Stimulated activated CD4-positive, alpha-beta T cell treated with anti-CD3 and anti-CD28 coated beads, Interleukin-4, amount 100 ng/mL, for 1 hour (primary cell): ENCODE data around the gene PIK3CA.

Source experiments
- DNase-seq: peaks from one replicate; pipeline ENCODE4 v3.0.0-alpha.2; 2020

The PIK3CA gene

DNA sequence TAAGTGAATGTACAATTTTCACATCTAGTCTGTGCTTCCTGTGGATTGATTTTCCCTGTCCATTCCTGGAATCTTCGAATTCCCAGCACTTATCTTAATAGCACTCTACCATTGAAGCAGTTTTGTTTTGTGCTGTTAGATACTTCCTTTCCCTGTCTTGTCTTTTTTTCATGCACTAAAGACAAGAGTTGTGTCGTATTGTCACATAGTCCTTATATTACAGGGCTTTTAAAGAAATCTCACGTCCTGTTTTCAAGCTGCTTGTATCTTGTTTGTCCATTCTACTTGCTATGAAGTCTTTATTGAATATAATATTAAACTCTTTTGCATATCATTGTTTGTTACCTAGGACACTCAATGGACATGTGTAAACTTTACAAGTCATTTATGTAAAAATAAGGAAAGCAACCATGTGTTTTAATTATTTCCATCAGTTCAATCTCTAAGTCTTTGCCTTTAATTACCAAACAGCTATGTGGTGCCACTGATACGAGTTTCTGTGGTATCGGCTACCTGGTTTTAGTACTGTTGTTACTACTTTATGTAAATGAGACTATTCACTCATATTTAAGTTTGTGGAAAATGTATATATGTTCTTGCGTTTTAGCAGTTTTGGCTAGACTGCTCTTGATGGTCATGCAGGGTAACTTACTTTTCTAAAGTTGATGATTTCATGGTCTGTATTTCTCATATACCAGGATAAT, 10.3 kb downstream of the PIK3CA start:
- DNase-seq: no peak

- DNase-seq: no peak
These were observed 15.3 kb downstream of the PIK3CA start for GRCh38 chr3:179163503-179163902.

GRCh38 chr3:179164857-179165256, 16.7 kb downstream of the PIK3CA start:
- DNase-seq: no peak

DNA sequence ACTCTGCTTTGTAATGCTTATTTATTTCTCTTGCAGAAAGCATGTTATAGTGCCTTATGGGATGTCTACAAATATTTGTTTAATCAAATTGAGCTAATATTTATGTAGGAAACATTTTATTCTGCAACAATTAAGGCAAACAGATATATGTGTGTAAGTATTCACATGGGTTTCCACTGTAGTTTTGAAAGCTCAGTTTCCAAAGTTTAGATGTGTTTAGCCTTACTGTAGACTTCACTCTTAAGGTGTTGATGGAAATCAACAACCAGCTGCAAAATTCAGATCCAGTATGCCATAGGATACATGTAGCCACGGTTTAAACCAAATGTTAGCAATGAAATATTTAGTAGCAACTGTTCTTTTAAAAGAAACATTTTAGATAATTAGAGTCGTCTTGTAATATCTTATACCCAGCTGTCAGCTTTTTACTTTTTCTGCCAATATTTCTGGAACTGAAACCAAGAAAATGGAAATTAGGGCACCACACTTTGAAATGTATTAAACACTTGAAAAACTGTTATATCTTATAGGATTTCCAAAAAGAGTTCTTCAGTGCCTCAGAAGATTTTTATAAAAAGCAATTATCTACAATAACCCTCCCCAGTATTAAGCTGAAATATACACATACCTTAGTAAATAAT, 18.5 kb downstream of the PIK3CA start:
- DNase-seq: no peak

GRCh38 chr3:179168918-179169317, 20.8 kb downstream of the PIK3CA start:
- DNase-seq: no peak

DNA sequence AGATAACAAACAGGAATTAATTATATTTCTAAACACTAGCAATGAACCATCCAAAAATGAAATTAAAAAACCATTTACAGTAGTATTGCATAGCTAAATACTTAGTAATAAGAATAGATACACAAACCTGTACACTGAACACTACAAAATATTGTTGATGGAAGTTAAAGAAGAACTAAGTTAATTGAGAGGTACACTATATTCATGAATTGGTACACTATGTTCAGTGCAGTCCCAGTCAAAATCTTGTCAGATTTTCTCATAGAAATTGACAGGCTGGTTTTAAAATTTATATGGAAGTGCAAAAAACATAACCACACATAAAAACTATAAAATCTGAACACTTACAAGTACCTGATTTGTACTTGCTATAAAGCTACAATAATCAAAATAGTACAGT, 24.4 kb downstream of the PIK3CA start:
- no peak for DNase-seq

DNA sequence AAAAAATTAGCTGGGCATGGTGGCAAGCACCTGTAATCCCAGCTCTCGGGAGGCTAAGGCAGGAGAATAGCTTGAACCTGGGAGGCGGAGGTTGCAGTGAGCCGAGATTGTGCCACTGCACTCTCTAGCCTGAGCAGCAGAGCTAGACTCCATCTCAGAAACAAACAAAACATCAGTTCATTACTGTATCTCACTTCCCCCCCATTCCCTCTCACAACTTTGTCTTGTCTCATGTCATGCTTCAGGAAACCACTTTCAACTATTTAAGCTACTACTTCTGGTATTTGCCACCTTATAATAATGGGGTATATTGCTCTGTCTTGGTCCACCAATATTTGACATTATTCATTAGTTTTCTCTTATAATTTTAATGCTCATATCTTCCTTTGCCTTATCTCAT, 26.2 kb downstream of the PIK3CA start:
- no peak for DNase-seq

DNA sequence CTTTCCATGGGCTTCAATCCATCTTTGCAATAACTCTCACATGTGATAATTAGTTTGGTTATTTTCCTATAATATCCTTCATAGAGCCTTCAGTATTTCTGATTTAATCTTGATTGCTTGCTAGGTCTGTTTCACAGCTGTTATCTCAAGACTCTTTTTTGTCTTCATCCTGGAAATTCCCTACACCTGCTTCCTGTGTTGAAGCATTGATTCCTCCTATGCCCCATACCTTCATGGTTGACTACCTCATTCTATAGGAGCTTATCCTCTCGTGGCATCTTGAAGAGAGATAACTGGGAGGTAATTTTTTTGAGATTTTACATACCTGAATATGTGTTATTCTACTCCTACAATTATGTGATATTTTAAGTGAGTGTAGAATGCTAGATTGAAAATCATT, 26.7 kb downstream of the PIK3CA start:
- DNase-seq: no peak

DNA sequence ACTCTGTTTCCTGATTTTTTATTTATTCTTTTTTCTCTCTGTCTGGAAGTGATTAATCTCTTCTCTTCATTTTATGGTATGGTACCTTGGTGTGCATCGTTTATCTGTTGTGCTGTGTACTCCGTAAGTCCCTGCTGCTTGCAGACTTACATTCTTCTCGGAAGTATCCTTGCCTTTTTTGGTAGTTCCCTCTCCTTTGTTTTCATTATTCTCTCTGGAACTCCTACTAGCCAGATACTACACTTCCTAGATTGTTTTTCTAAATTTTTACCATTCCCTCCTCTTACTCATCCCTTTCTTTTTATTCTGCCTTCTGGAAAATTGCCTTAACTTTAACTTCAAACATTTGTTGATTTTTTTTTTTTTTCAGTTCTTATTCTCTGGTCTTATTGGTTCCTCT, 27.2 kb downstream of the PIK3CA start:
- no peak for DNase-seq

DNA sequence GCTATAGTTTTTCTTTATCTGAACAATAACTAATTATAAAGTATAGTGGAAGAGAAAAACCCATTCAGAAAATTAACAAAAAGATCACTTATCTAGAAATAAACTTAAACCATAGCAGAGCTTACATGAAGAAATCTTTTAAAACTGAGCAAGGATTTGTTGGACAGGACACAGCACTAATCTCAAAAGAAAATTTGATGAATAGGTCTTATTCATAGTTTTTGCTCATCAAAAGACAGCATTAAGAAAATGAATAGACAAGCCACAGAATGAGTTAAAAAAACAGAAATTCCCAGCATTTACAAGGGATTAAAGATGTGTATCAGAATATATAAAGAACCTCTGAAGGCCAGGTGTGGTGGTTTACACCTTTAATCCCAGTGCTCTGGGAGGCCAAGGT, 29.5 kb downstream of the PIK3CA start:
- no peak for DNase-seq

- DNase-seq: no peak
These were observed 31.1 kb downstream of the PIK3CA start for GRCh38 chr3:179179256-179179655.

DNA sequence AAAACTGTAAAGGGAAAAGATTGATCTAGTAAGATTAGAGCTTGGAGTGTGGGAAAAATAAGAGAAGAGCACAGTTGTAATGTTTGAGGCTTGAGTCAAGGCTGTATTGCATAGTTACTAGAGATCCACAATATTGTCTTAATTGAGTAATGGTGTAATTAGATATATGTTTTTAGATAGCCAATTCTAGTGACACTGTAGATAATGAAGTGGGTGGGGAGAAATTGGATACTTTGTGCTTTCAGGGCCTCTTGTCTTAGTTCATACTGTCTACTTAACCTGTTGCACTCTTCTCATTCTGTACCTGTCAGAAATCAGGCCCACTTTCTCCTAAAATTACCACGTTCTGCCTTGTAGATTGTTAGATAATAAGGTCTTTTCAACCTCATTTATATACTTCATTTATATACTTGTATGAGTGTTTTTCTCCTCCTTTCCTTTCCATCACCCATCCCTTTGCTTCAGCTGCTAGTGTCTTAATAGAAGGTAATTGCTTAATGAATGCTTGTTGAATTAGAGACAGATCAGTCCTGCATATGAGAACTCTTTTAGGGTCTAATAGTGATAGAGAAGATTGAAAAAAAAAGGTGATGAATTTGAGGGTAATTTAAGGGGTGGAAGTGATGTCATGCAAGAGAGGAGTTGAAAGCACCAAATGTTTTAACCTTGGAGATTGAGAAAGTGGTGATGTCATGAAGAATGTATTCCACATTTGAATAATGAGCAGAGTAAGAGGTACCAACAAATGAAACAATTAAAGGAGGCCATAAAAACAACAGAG, 32.0 kb downstream of the PIK3CA start:
- no peak for DNase-seq

DNA sequence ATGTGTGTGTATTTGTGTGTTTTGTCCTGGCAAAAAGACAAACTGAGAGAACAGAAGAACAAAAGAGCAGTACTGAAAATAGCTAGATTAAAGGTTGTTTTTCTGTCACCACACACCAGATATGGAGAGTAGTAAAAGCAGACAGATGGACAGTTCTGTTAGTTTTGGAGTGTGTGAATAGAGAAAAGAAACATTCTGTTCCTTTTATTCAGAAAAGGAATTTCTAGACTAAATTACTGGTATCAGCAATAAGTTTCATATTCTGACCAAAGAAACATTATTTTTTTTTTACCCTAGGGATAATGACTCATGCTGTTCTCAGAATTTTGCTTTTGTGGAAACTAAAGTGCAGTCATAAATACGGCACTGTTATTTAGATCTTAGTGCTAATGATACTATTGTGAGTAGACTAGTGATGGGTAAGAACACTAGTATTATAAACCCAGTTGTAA, 32.9 kb downstream of the PIK3CA start:
- no peak for DNase-seq

DNA sequence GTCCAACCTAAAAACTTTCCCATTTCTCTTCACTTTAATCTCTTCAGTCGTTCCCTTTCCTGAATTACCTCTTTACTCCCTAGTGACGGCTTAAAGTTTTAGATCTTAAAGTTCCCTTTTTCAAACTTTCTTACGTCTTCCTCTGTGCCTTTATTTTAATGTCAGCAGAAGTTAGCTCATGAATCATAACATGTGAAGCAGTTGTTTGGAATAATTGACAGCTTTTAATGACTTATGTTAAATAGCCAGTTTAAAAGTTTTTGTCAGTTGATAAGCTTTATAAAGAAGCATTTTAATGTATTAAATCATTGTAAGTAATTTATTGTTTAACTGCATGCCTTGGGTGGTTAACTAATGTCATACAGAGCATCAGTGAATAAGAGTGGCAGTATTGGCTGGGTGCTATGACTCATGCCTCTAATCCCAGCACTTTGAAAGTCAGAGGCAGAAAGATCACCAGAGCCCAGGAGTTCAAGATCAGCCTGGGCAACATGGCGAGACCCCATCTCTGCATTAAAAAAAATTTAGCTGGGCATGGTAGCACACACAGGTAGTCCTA, 33.9 kb downstream of the PIK3CA start:
- DNase-seq: no peak

- DNase-seq: no peak
These were observed 34.7 kb downstream of the PIK3CA start for GRCh38 chr3:179182902-179183301.

- no peak for DNase-seq
These were observed 36.7 kb downstream of the PIK3CA start for GRCh38 chr3:179184826-179185225.

DNA sequence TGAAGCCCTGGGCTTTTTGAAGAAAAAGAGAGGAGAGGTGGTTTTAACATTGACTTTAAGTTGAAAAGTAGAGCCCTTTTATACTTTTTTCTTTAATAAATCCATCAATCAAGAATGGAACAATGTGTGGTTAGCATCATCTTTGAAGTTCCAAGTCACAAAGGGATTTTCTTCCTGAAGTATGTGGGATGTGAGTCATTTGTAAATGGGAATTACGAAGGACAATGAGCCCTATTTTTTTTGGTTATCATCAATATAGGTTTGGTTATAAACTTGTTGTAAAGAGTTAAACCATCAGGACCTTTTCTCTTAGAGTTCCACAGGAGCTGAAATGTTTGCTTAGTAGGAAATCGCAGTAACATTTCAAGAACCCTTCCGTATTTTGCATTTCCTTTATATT, 38.3 kb downstream of the PIK3CA start:
- no peak for DNase-seq

- no peak for DNase-seq
These were observed 41.6 kb downstream of the PIK3CA start for GRCh38 chr3:179189759-179190158.

- DNase-seq: no peak
These were observed 42.4 kb downstream of the PIK3CA start for GRCh38 chr3:179190581-179190980.

DNA sequence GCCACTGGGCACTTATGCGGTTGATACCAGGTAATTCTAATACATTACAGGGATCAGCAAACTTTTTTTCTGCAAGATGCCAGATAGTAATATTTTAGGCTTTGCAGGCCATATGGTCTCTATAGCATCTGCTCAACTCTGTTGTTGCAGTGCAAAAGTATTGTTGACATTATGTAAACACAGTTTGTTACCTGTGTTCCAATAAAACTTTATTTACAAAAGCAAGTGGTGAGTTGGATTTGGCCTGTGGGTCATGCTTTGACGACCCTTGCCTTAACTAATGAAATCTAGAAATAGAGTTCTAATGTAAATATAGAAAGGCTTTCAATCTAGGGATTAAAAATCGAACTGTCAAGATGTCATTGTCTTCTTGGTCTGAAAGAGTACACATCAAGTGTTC, 44.4 kb downstream of the PIK3CA start:
- no peak for DNase-seq

- DNase-seq: no peak
These were observed 46.8 kb downstream of the PIK3CA start for GRCh38 chr3:179194931-179195330.

DNA sequence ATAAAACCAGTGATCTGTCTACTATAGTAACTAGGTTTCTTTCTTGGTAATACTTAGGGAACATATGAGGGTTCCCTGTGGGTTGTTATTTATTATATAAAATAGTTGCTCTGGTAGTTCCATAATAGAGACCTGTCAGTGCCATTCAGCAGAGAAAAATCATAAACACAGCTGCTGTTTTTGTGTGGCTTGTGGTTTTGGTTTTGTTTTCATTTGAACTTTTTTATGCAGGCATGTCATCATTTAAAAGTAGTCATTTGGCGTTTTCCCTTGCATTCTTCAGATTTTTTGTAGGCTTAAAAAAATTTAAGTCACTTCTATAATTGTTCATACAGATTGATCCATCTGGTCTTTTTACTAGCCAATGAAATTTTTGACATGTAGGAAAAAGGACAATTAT, 47.9 kb downstream of the PIK3CA start:
- no peak for DNase-seq

DNA sequence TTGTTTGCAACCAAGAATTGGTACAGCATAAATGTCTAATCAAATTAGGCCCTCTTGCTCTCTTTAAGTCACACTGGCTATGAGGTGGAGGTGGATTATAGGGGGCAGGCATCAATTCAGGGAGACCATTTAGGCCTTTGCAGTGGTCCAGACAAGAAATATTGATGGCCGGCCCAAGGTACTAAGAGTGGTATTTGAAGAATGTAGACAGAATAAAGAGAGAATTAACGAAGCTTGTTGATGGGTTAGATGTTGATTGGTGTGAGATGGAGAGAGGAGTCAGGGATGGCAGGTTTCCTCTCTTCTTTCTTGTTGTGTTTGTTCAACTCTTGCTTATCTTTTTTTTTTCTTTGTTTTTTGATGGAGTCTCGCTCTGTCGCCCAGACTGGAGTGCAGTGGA, 48.5 kb downstream of the PIK3CA start:
- DNase-seq: no peak

DNA sequence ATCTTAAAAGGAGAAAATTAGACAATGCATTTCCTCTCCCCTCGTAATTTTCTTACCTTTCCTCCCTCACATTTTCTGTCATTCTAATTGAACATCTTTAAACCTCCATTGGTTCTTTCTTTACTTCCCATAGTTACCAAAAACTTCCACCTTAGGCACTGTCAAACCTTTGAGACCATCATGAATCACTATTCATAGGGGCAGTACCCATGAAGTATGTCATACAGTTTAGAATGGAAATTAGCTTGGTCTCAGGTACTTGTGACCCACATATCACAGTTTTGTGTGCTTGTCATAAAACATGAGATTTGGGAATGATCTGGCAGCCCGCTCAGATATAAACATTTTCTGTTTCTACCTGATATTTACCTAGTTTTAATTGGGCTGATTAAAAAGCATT, 52.6 kb downstream of the PIK3CA start:
- DNase-seq: no peak
